Spleen (tissue), 7 donors: ENCODE data around the gene C16orf86.

Experiments used
- POLR2AphosphoS5 ChIP-seq, 3 donors: sonication (generic); formaldehyde crosslinking; IDR thresholded peaks; one replicate each; pipeline ENCODE4 v1.5.1; 2017; ENCODE audit warnings: antibody characterized with exemption in 3 of 3
- TF ChIP-seq, protein P1 (sequence below), 11 experiments: fragments of 200-600 bp in 7 of 11; fragments of 450-650 bp in 4 of 11; sonication (generic) in 4 of 11; IDR thresholded peaks in 8 of 11; conservative IDR thresholded peaks in 3 of 11; 1 replicate in 7 of 11; 2 replicates in 4 of 11; pipeline versions ENCODE4 v1.4.0 to v1.8.0; 2016 to 2021; ENCODE audit warnings: antibody characterized with exemption in 11 of 11, inconsistent platforms in 4 of 11, mild to moderate bottlenecking in 1 of 11
- donor health status: DM: no; HTN: no; CAD: no; lungs with moderate emphysema.
- donor health status: DM: no; HTN: no; CAD: no.
- donor health status: DM: no; HTN: no; CAD: no.

GRCh38 chr16:67651039-67651438, 15.6 kb upstream of the C16orf86 start:
- no peak for TF ChIP-seq POLR2AphosphoS5 (IDR thresholded peaks at IDR 0.05)
- TF ChIP-seq, protein P1, sequence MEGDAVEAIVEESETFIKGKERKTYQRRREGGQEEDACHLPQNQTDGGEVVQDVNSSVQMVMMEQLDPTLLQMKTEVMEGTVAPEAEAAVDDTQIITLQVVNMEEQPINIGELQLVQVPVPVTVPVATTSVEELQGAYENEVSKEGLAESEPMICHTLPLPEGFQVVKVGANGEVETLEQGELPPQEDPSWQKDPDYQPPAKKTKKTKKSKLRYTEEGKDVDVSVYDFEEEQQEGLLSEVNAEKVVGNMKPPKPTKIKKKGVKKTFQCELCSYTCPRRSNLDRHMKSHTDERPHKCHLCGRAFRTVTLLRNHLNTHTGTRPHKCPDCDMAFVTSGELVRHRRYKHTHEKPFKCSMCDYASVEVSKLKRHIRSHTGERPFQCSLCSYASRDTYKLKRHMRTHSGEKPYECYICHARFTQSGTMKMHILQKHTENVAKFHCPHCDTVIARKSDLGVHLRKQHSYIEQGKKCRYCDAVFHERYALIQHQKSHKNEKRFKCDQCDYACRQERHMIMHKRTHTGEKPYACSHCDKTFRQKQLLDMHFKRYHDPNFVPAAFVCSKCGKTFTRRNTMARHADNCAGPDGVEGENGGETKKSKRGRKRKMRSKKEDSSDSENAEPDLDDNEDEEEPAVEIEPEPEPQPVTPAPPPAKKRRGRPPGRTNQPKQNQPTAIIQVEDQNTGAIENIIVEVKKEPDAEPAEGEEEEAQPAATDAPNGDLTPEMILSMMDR (IDR thresholded peaks at IDR 0.05 in 8 of 11, conservative IDR thresholded peaks at IDR 0.05 in 3 of 11), result no peak
